ENCODE data around the gene C15orf40.

DNA sequence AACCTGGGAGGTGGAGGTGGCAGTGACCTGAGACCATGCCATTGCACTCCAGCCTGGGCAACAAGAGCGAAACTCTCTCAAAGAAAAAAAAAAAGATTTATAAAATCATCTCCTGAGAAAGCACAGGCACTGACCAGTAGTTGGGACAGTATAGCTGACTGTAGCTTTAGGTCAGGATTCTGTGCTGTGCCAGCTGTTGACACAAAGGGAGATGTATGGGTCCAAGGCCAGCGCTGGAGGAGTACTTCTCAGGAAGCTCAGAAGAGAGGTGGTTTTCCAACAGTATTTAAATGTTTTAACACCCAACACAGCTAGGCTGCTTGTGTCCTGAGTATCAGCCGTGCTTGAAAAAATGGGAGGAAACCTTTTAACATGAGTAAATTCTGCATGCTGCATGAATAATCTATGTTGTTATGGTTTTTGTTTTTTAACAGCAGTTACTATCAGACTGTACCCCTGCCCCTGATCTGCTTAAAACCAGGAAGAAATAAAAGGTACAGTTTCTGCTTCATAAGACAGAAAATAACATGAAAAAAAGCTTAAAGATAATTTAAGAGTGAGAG is 18.9 kb downstream of the C15orf40 start:
- TF ChIP-seq CTCF (IDR thresholded peaks at IDR 0.05; ENCODE audit: low read depth, low read length): no peak
- TF ChIP-seq, protein P1, sequence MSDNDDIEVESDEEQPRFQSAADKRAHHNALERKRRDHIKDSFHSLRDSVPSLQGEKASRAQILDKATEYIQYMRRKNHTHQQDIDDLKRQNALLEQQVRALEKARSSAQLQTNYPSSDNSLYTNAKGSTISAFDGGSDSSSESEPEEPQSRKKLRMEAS (IDR thresholded peaks at IDR 0.05; ENCODE audit: low read depth, low read length): no peak
- no peak for TF ChIP-seq POLR2A (IDR thresholded peaks at IDR 0.05; ENCODE audit: extremely low read depth, insufficient read length)

All from NB4 (cell line).